Stimulated activated CD4-positive, alpha-beta T cell treated with anti-CD3 and anti-CD28 coated beads, Interleukin-4, amount 100 ng/mL, for 4 hours (primary cell): ENCODE measurements around the gene SLC12A4.
A peak's percentile ranks its signal among the peaks of the same experiment; 100 is the strongest.
"Not testable (repeated sequence)": the region's sequence is repeated elsewhere in the genome, so short reads cannot be mapped to it uniquely, and the experiment has no call there.

Experiments
- DNase-seq, 2 experiments: peaks; one replicate each; pipeline ENCODE4 v3.0.0-alpha.2; 2020

The SLC12A4 gene

DNA sequence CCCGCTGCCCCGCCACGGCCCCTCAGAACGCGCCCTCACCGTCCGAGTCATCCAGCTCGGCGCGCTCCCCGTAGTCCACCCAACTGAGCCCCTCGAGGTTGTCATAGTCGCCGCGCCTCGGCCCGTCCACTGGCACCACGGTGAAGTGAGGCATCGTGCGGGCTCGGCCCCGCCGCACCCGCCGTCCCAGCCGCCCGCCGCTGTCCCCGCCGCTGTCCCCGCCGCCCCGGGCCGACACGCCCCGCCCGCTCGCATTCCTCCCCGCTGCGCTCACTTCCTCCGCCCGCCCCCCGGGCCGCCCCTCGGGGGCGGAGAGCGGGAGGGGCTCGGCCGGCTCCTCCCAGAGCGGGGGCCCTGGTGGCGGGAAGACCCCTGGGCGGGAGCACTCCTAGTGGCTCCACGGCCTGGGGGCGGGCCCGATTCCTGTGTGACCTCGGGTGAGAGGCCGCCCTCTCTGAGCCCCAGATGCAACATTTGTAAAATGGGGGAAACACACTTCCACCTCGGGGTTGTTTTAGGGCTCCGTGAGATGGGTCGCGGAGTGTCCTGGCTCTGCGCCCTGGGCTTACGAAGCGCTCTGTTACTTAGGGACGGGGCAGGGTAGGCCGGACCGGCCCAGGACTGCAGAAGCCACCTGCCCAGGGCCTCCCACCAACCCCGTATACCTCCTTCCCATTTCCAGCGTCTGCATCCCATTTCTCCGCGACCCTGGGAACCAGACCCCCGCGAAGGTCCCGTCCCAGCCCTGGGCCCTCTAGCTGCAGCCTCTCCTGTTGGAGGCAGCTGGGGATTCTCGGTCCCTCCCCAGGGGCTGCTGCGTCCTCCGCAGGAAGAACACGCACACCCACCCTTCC lies at the start of gene SLC12A4:
TSS of gene SLC12A4 (minus strand) at position 238 of the 854 bp plus-strand sequence. CDS start at position 154, 84 bp downstream.
- DNase-seq, result peak; percentile 80 to 85

DNA sequence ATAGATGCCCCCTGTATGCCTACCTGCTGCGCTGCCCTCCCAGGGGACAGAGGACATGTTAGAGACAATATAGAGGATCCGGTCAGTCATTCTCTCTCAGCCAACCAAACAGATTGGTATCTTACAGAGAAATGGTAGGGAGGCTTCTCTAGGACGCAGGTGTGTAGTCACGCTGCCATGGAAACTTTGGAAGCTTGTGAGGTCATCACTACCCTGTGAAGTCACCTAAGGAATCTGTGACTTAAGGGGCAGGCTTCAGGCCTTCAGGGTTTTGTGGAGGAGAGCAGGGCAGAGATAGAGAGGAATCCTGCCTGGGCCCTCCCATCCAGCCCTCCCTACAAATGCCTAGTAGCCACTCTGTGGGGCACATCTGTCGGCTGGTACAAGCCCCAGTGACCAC lies 47.2 kb upstream of the SLC12A4 start, which contains the start of gene DPEP2NB:
TSS of gene DPEP2NB (minus strand) at position 231 of the 400 bp plus-strand sequence. CDS start at position 90, 141 bp downstream.
- no peak for DNase-seq

DNA sequence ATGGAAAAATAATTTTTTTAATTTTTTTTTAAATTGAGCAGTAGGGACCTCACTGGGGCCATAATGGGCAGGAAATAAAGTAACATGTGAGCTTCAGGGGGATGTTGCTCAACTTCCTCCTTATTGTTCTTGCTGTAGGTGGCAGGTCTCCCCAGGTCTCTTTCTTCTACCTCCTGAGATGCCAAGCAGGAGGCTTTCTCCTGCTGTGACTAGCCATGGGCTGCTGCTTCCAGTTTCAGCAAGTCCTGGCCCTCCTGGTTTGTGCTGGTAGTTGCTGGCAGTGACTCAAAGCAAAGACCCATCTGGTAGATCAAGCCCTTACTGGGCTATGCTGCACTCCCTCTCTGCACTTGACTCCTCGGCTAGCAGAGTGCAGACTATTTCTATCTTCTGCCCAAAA lies 45.0 kb upstream of the SLC12A4 start:
- no peak for DNase-seq

DNA sequence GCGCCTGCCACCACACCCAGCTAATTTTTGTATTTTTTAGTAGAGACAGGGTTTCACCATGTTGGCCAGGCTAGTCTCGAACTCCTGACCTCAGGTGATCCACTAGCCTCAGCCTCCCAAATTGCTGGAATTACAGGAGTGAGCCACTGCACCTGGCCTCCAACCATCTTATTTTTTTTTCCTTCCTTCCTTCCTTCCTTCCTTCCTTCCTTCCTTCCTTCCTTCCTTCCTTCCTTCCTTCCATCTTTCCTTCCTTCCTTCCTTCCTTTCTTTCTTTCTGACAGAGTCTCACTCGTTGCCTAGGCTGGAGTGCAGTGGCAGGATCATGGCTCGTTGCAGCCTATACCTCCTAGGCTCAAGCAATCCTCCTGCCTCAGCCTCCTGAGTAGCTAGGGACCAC lies 41.4 kb upstream of the SLC12A4 start:
- DNase-seq, result not testable (repeated sequence)

DNA sequence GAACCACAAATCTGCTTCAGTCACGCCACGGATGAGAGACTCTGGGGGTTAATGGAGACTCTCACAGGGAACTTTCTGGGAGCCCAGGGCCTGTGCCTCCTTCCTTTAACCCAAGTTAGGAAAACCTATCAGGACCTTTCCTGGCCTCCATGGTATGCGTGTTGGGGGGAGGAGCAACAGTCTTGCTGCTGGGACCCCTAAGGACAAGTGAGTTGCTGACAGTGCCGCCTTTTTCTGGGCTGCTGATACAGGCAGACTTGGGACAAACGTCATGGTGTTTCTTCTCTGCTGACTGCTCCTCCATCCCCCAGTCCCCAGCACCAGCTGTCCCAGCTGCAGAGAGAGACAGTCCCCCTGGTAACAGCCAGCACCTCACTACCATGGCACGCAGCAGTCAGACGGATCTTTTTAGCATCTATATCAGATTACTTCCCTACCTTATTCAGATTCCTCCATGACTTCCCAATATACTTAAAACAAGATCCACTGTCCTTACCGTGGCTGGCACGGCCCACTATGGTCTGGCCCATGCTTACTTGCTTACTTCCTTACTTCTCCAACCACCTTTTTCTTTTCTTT lies 40.8 kb upstream of the SLC12A4 start:
- DNase-seq, result no peak

DNA sequence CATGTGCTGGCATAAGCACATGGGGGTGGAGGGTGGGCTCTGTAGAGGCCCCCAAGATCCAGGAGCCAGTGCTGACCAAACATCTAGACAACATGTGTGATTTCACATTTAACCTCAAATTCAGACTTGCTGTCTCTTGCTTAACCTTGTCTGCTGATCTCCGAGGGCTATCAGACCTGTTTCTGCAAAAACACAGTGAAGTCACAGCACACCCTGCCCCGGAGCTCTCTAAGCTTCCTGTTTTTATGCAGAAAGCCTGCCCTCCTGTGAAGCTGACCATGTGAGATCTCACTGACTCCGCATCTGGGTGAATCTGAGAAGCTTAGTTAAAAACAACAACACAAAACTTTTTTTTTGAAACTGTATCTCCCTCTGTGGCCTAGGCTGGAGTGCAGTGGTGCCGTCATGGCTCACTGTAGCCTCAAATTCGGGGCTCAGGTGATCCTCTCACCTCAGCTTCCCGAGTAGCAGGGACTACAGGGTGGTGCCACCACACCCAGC lies 37.4 kb upstream of the SLC12A4 start:
- peak in 1 of 2 experiments; percentile 21 for DNase-seq

DNA sequence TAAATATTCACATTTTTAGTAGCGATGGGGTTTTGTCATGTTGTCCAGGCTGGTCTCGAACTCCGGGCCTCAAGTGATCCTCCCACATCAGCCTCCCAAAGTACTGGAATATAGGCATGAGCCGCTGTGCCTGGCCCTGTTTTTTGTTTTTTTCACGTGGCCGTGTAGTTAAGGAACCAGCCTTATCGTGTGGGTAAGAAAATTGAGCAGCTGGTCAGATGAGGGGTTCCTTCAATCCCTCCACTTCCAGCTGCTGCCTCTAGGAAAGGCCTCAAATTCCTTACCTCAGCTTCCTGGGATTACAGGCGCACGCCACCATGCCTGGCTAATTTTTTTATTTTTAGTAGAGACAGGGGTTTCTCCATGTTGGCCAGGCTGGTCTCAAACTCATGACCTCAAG lies 36.8 kb upstream of the SLC12A4 start:
- DNase-seq, result no peak

DNA sequence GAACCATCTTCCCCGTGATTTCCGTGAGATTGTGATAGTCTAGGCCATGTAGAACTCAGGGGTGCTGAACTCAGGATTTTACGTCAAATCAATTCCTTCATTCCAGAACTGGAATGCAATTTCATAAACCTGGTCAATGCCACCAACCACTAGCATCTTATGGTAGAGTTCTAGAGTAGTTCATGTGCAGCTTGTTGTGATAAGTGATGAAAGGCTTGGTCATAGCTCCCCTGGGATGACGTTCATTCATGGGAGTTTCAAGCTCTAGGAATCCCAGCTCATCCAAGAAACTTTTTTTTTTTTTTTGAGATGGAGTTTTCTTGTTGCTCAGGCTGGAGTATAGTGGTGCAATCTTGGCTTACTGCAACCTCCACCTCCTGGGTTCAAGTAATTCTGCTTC lies 34.6 kb upstream of the SLC12A4 start:
- no peak for DNase-seq

DNA sequence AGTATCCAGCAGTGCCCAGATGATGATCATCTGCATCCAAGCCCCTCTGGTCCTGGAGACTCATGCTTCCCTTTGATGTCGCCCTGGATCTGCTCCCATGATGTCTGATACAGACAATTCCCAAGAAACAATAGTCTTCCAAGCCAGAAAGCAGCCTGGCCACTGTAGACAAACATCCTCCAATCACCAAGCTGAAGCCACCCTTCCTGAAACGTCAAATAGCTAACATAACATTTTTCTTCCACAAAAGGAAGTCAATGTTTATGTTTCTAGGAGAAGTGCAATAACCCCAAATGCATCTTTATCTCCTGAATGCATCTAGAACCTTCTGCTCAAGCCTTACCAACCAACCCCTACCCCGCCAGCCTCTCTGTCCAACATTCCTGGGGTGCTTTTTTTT lies 32.0 kb upstream of the SLC12A4 start:
- no peak for DNase-seq

DNA sequence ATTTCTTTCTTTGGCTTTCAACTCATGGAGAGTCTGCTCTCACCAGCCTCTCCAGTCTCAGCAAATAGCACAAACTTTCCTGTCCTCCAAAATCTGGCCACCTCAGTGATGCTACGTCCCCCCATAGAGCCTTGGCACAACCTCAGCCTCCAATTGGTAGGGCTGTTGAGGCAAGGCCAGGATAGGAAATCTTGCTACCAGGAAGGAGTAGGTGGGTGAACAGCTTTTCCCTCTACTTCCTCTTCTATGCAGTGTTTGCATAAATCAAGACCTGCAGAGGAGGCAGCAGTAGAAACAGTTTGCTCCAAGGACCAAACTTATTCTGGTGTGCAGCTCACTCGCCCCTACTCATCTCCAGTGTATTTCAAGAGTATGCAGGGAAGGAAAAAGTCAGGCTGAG lies 31.5 kb upstream of the SLC12A4 start:
- DNase-seq, result no peak

DNA sequence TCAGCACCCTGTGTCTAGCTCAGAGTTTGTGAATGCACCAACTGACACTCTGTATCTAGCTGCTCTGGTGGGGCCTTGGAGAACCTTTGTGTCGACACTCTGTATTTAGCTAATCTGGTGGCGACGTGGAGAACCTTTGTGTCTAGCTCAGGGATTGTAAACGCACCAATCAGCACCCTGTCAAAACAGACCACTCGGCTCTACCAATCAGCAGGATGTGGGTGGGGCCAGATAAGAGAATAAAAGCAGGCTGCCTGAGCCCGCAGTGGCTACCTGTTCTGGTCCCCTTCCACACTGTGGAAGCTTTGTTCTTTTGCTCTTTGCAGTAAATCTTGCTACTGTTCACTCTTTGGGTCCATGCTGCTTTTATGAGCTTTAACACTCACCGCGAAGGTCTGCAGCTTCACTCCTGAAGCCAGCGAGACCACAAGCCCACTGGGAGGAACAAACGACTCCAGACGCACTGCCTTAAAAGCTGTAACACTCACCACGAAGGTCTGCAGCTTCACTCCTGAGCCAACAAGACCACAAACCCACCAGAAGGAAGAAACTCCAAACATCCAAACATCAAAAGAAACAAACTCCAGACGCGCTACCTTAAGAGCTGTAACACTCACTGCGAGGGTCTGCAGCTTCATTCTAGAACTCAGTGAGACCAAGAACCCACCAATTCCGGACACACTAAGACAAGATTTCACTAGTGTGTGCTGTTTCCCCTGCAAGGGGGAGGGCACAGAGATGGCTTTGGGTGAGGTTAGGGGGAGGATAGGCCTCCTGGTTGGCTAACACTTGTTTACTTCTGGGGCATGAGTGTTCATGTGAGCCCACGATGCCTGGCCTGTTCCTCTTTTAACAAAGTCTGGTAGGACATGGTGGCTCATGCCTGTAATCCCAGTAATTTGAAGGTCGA lies 30.6 kb upstream of the SLC12A4 start, which contains the start of gene DPEP2:
TSS of gene DPEP2 (minus strand) at position 706 of the 910 bp plus-strand sequence. CDS start 6,272 bp downstream, outside the sequence.
- peak in 1 of 2 experiments; percentile 35 for DNase-seq

DNA sequence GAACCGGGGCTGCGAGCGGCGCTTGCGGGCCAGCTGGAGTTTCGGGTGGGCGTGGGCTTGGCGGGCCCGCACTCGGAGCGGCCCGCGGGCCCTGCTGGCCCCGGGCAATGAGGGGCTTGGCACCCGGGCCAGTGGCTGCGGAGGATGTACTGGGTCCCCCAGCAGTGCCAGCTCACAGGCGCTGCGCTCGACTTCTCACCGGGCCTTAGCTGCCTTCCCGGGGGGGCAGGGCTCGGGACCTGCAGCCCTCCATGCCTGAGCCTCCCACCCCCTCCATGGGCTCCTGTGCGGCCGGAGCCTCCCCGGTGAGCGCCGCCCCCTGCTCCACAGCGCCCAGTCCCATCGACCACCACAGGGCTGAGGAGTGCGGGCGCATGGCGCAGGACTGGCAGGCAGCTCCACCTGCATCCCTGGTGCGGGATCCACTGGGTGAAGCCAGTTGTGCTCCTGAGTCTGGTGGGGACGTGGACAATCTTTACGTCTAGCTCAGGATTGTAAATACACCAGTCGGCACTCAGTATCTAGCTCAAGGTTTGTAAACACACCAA lies 29.9 kb upstream of the SLC12A4 start:
- DNase-seq, result not testable (repeated sequence)

DNA sequence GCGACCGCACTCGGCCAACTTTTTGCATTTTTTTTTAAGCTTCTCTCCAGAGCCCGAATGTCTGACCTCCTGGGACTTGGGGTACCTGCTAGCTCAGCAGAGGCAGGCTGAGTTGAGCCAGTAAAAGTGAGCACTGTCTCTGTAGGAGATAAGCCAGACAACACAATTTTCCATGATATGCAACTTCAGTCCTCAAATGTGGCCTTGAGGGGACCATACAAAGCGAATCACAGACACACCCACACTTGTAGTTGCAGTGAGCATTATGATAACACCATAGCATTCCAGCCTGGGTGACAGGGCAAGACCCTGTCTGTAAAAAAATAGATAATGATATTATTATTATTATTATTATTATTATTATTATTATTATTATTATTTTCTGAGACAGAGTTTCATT lies 28.2 kb upstream of the SLC12A4 start:
- DNase-seq, result no peak

DNA sequence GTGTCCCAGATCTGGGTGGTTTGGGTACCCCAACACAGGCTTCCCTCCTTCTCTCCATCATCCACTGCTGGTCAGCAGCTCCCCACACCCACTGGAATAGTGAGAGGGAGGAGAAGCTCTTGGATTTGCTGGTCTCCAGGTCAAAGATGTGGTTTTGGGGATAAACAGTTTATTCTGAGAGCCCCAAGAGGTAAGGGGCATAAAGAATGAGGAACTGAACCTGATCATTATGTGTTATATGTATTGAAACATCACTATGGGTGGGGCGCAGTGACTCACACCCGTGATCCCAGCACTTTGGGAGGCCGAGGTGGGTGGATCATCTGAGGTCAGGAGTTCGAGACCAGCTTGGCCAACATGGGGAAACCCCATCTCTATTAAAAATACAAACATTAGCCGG lies 27.0 kb upstream of the SLC12A4 start:
- DNase-seq, result no peak

DNA sequence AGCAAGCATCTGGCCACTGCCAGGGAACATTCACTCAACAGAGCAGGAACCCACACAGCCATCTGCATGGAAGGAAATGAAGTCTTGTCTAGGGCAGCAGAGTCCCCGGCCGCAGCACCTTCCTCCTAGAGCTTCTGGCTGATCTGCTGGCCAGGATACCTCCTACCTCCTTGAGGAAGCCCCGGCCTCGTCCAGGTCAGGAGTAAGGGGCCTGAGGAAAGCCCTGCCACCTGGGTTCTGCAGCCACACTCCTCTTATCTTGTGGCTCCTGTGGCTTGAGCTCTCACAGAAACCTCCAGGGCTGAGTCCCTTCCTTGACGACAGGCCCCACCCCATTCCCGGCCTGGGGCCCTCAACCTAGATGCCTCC lies 25.6 kb upstream of the SLC12A4 start:
- not testable (repeated sequence) for DNase-seq

DNA sequence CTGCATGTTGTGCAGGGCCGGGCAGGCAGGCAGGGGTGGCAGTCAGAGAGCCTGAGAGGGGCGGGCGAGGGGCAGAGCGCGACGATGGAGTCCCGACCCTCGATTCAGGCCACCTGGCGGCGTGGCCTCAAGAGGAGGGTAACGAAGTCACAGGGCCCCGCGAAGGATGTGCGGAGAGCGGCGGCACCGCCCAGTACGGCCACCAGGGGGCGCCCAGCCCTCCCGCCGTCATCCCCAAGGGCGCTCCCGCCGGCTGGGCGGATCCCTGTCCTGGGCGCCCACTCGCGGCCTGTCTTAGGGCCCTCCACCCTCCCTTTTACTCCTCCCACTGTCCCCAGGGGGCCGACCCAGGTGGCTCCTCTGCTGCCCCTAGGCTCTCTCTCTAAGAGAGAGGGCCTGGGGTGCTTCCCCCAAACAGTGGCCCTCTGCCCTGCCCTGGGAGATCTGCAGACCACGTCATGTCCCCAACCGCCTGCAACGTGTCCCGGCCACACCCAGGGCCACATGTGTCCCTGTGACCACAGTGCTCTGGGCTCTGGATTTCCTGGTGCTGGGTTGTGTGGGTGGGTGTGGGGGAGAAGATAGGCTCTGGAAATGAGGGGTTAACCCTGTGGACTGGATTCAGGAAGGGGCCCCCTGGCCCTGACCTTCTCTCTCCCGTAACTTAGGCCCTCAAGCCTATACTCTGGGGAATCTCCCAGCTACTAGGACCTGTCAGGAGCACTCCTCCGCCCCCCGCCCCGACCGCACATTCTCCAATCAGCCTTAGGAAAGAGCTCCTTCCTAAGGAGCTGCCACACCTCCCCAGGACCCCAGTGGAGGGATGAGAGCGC lies 25.0 kb upstream of the SLC12A4 start:
- DNase-seq, result peak; percentile 67 to 81

DNA sequence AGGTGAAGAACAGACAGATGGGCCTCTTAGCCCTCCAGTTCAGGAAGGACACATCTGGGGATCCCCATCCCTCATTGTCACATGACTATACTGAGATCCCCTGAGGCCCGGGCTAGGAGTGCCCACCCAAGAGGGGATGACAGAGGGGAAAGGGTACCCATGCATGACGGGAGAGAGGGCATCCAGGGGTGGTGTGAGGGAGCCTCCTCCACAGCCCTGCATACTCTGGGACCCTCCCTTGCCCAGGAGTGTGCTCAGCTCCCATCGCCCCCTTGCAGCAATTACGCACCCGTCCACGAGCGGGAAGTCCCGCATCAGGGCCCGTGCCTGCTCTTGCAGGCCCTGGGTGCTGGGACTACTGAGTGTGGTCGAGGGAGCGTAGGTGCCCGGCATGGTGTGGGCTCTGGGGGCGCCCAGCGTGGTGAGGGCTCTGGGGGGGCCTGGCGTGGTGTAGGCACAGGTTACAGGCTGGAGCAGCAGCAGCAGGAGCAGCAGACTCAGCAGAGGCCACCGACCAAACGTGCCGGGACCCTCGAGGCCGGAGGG lies 24.3 kb upstream of the SLC12A4 start:
- no peak for DNase-seq

DNA sequence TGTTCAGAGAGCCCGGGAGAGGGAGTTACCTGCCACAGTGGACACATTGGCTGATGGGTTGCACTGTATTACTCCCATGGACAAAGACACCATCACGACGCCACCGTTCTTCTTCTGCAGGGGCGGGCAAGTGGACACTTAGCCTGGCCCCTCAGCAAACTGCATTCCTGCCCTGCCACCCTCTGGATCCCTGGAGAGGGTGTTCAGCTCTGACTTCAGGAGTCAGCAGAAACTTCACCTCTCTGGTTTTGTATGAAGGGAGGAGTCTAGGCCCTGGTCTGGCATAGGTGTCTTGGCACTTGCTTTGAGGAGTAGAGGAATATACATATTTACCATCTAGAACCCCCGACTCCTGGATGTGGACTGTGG lies 21.6 kb upstream of the SLC12A4 start:
- no peak for DNase-seq

DNA sequence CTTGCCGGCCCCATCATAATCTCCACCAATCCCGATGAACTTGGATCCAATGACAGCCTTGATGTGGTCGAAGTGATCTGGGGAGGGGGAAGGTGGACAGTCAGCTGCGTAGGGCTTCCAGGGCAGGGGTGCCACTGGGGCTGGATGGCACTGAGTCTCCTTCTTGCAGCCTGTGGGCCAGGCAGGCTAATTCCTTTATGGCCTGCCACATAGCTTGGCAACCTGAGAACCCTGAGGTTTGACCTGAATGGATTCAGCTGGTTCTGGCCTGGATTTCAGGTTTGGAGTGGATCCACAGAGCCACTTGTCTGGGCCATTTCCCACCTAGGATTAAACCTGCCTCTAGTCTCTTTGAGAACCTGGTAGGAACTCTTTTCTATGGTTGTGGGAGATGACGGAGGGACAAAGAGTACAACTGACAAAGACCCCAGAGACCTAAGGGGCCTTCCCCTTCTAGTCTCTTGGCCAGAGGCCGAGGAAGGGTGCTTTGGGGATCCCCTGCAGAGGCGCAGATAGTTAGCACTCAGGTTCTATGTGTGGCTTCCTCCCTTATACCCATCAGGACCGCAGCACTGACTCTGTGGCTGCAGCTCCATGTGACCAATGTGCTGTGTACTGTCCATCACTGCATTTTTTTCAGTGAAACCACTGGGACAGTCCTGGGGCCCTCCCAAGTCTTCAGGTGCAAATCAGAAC lies 21.0 kb upstream of the SLC12A4 start:
- no peak for DNase-seq

DNA sequence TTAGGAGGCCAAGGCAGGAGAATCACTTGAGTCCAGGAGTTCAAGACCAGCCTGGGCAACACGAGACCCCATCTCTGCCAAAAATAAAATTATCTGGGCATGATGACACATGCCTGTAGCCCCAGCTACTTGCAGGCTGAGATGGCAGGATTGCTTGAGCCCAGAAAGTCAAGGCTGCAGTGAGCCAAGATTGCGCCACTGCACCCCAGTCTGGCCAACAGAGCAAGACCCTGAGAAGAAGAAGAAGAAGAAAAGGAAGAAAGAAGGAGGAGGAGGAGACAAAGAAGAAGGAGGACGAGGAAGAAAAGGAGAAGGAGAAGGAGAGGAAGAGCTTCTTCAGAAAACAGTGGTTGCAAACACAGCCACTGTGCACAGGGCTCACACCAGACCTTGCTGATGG lies 20.2 kb upstream of the SLC12A4 start:
- DNase-seq, result no peak
